A549 (cell line): ENCODE measurements around the gene CRIP3. TPM values are rescaled to one million over a fixed set of nuclear protein-coding genes. Genes with fewer than 3 reads are reported as not detected.

Experiments used
- ATAC-seq, 2 experiments: fragments of 200-7000 bp in 1 of 2; fragments of >200 bp in 1 of 2; cut with Nextera tagmentation in 1 of 2; cut with Tn5 transposase in 1 of 2; 3 replicates each; pipeline versions ENCODE4 v1.8.0 to v1.9.1; 2018 to 2020; ENCODE audit warnings: mild to moderate bottlenecking in 1 of 2, moderate library complexity in 1 of 2
- CTCF ChIA-PET: fragments of 300-600 bp; sonication (Branson Sonifier 250); formaldehyde crosslinking; extraction: SDS; loops from one replicate; lab custom pipeline; 2021; ENCODE audit warnings: antibody characterized with exemption, inconsistent platforms; lab: Yijun Ruan, JAX
- POLR2A ChIA-PET: fragments of 350-600 bp; formaldehyde crosslinking; extraction: SDS; loops from one replicate; lab custom pipeline; 2021; ENCODE audit warnings: antibody characterized with exemption, inconsistent platforms; lab: Yijun Ruan, JAX
- DNase-seq, 2 experiments: peaks; one replicate each; pipeline versions ENCODE4 v3.0.0 to v3.0.0-alpha.2; 2011 to 2016; ENCODE audit warnings: low read depth in 1 of 2, low spot score in 1 of 2
- FAIRE-seq: peaks from 2 replicates; lab custom pipeline; 2011; peaks lifted over from hg19 to GRCh38; lab: Jason Lieb, UNC
- H3K27ac ChIP-seq, 2 experiments: fragments of >200 bp; sonication (Bioruptor Twin); formaldehyde crosslinking; 3 replicates each; pipeline ENCODE4 v1.5.1; 2016 to 2017
- H3K4me1 ChIP-seq: fragments of >200 bp; sonication (Bioruptor Twin); formaldehyde crosslinking; 3 replicates; pipeline ENCODE4 v1.6.1; 2016
- H3K4me2 ChIP-seq: fragments of >200 bp; sonication (Bioruptor Twin); formaldehyde crosslinking; 3 replicates; pipeline ENCODE4 v1.6.1; 2016
- H3K4me3 ChIP-seq: fragments of >200 bp; sonication (Bioruptor Twin); formaldehyde crosslinking; 3 replicates; pipeline ENCODE4 v1.5.1; 2016
- H3K9me3 ChIP-seq: fragments of >200 bp; sonication (Bioruptor Twin); formaldehyde crosslinking; 3 replicates; pipeline ENCODE4 v1.6.1; 2016
- BCL3 ChIP-seq: fragments of >200 bp; sonication (Bioruptor Twin); formaldehyde crosslinking; IDR thresholded peaks from 3 replicates; pipeline ENCODE4 v1.6.1; 2016
- BHLHE40 ChIP-seq: IDR thresholded peaks from 2 replicates; pipeline ENCODE4 v1.6.1; 2012; ENCODE audit warnings: low read depth, low read length, inconsistent platforms
- CBX8 ChIP-seq: fragments of 200-600 bp; sonication (generic); IDR thresholded peaks from 2 replicates; pipeline ENCODE4 v1.6.1; 2016
- E2F6 ChIP-seq: IDR thresholded peaks from 2 replicates; pipeline ENCODE4 v1.6.1; 2012; ENCODE audit warnings: low read depth, borderline replicate concordance
- EHMT2 ChIP-seq: fragments of 200-600 bp; sonication (generic); IDR thresholded peaks from 2 replicates; pipeline ENCODE4 v1.6.1; 2016; ENCODE audit warnings: antibody characterized with exemption, low read depth, mild to moderate bottlenecking, moderate library complexity
- ELK1 ChIP-seq: fragments of 150-350 bp; IDR thresholded peaks from 2 replicates; pipeline ENCODE4 v1.6.1; 2014; ENCODE audit warnings: low read depth, mild to moderate bottlenecking, low read length
- FOSB ChIP-seq: fragments of 250-450 bp; sonication (Bioruptor Pico); IDR thresholded peaks from 2 replicates; pipeline ENCODE4 v1.5.0; 2020; ENCODE audit warnings: mild to moderate bottlenecking, moderate library complexity
- FOSL2 ChIP-seq, 2 experiments: fragments of 450-650 bp in 1 of 2; fragments of >200 bp in 1 of 2; sonication (Bioruptor Twin) in 1 of 2; formaldehyde crosslinking; IDR thresholded peaks; 2 replicates each; pipeline versions ENCODE4 v1.5.0 to v1.6.1; 2016 to 2020; ENCODE audit warnings: mild to moderate bottlenecking in 1 of 2, moderate library complexity in 1 of 2
- FOXS1 ChIP-seq: fragments of 250-450 bp; sonication (Bioruptor Pico); IDR thresholded peaks from 2 replicates; pipeline ENCODE4 v1.5.0; 2020; ENCODE audit warnings: mild to moderate bottlenecking, moderate library complexity
- HDAC2 ChIP-seq: fragments of 200-600 bp; sonication (generic); IDR thresholded peaks from 2 replicates; pipeline ENCODE4 v1.6.1; 2016
- HEYL ChIP-seq: fragments of 250-450 bp; sonication (Bioruptor Pico); IDR thresholded peaks from 2 replicates; pipeline ENCODE4 v1.8.0; 2021; ENCODE audit warnings: mild to moderate bottlenecking, moderate library complexity
- HOXA7 ChIP-seq: fragments of 250-450 bp; sonication (Bioruptor Pico); IDR thresholded peaks from 2 replicates; pipeline ENCODE4 v1.5.0; 2020; ENCODE audit warnings: mild to moderate bottlenecking, moderate library complexity
- JUNB ChIP-seq: fragments of >200 bp; sonication (Bioruptor Twin); formaldehyde crosslinking; IDR thresholded peaks from 2 replicates; pipeline ENCODE4 v1.6.1; 2016
- MAZ ChIP-seq: fragments of 150-350 bp; IDR thresholded peaks from 2 replicates; pipeline ENCODE4 v1.6.1; 2014; ENCODE audit warnings: antibody characterized with exemption, low read depth, low read length, borderline replicate concordance
- NFE2L2 ChIP-seq: fragments of 150-350 bp; conservative IDR thresholded peaks from 2 replicates; pipeline ENCODE4 v1.6.1; 2014; ENCODE audit warnings: low read length
- PHF8 ChIP-seq: fragments of 200-600 bp; sonication (generic); IDR thresholded peaks from 2 replicates; pipeline ENCODE4 v1.6.1; 2016; ENCODE audit warnings: low read depth, mild to moderate bottlenecking, antibody characterized with exemption, moderate library complexity, borderline replicate concordance
- POLR2AphosphoS2 ChIP-seq: conservative IDR thresholded peaks from 2 replicates; pipeline ENCODE4 v1.6.1; 2012; ENCODE audit warnings: low read length, improper control_type of control experiment, inconsistent platforms
- RAD21 ChIP-seq, 2 experiments: fragments of >200 bp in 1 of 2; sonication (Bioruptor Twin) in 1 of 2; formaldehyde crosslinking in 1 of 2; IDR thresholded peaks in 1 of 2; conservative IDR thresholded peaks in 1 of 2; 2 replicates in 1 of 2; 3 replicates in 1 of 2; pipeline ENCODE4 v1.6.1; 2012 to 2018; ENCODE audit warnings: inconsistent platforms in 1 of 2
- RNF2 ChIP-seq: fragments of 200-600 bp; sonication (generic); IDR thresholded peaks from 2 replicates; pipeline ENCODE4 v1.6.1; 2016; ENCODE audit warnings: low read depth, mild to moderate bottlenecking, antibody characterized with exemption, moderate library complexity, borderline replicate concordance
- SREBF2 ChIP-seq: fragments of 450-650 bp; IDR thresholded peaks from 2 replicates; pipeline ENCODE4 v1.6.1; 2014; ENCODE audit warnings: mild to moderate bottlenecking, moderate library complexity
- TFCP2L1 ChIP-seq: fragments of 250-450 bp; sonication (Bioruptor Pico); IDR thresholded peaks from 2 replicates; pipeline ENCODE4 v1.5.0; 2021; ENCODE audit warnings: mild to moderate bottlenecking
- TP53 ChIP-seq: fragments of 250-450 bp; sonication (Bioruptor Pico); IDR thresholded peaks from 2 replicates; pipeline ENCODE4 v1.5.0; 2021; ENCODE audit warnings: mild to moderate bottlenecking, moderate library complexity
- USF2 ChIP-seq: fragments of 450-650 bp; IDR thresholded peaks from 2 replicates; pipeline ENCODE4 v1.6.1; 2014; ENCODE audit warnings: antibody characterized with exemption
- ZC3H11A ChIP-seq: fragments of 450-650 bp; IDR thresholded peaks from 2 replicates; pipeline ENCODE4 v1.6.1; 2014; ENCODE audit warnings: antibody characterized with exemption, mild to moderate bottlenecking
- ZFP36 ChIP-seq: fragments of 450-650 bp; IDR thresholded peaks from 2 replicates; pipeline ENCODE4 v1.6.1; 2014; ENCODE audit warnings: borderline replicate concordance; ENCODE audit not compliant: partially characterized antibody
- ZSCAN20 ChIP-seq: fragments of 250-450 bp; sonication (Bioruptor Pico); IDR thresholded peaks from 2 replicates; pipeline ENCODE4 v1.8.0; 2022; ENCODE audit warnings: mild to moderate bottlenecking, moderate library complexity
- WGBS: methylation state at CpG from one replicate; pipeline ENCODE4 v1.1.6; 2017; ENCODE audit errors: missing lambda C conversion rate; 5-methylcytosine and 5-hydroxymethylcytosine counted together
- polyA plus RNA-seq, 4 experiments: library from polyadenylated mRNA; depleted of rRNA in 3 of 4; stranded (reverse); fragments of >200 nt; fragmentation: RNase III in 1 of 4; extraction: RNeasy Plus Mini Kit Qiagen cat#74134 plus additional on column Dnase treatment in 1 of 4; gene quantifications; 2 replicates in 3 of 4; 3 replicates in 1 of 4; pipeline ENCODE4 v1.2.3, GENCODE V29; 2011 to 2017
- TF ChIP-seq, protein P1 (sequence below): fragments of >200 bp; sonication (Bioruptor Twin); formaldehyde crosslinking; IDR thresholded peaks from 3 replicates; pipeline ENCODE4 v1.5.1; 2016

Gene CRIP3
- polyA plus RNA-seq, 2 of the 4 experiments (the other 2 are of a cell fraction) = 1.3 to 2.8 TPM

GRCh38 chr6:43273707-43274106 is 34.9 kb downstream of the CRIP3 start (continued):
- no peak for TF ChIP-seq RAD21 (conservative IDR thresholded peaks at IDR 0.05 in 1 of 2, IDR thresholded peaks at IDR 0.05 in 1 of 2)
- TF ChIP-seq NFE2L2 = no peak
- TF ChIP-seq FOXS1 (CRISPR knock-in tag) = no peak

DNA sequence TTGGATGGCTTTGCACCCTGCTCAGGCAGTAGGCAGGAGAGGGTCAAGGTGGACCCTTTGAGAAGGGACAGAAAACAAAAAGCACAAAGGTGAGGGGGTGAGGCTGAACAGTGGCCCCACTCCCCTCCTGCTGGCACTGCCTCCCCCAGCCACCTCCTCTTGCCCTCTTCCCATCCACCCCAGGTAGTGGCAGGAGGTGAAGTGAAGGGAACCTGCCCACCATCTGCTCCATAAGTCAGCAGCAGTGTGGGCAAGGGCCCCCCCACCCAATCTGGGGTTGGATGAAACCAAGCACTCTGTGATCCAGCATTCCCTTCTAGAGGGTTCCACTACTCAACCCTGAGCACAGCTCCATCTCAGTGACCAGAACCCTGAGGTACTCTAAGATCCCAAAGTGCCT is 36.7 kb downstream of the CRIP3 start:
- POLR2A ChIA-PET = no interaction called here
- FAIRE-seq (no peak), DNase-seq (no peak), ATAC-seq (no peak)
- Histone ChIP-seq H3K4me3 (no peak overlapping the region), H3K4me1 (peaks cover 56% of the 10 kb centered on the region), H3K4me2 (no peak overlapping the region), H3K27ac (no peak overlapping the region), H3K9me3 (no peaks in the 10 kb centered on the region)
- CTCF ChIA-PET = interaction anchor here (3.0 kb wide), 1 partner anchor 8 kb away, joined by 12 read pairs; no protein-coding TSS in a partner anchor
- no peak for TF ChIP-seq RAD21 (conservative IDR thresholded peaks at IDR 0.05 in 1 of 2, IDR thresholded peaks at IDR 0.05 in 1 of 2)
- no peak for TF ChIP-seq ZFP36
- TF ChIP-seq FOSL2 (IDR thresholded peaks at IDR 0.05) = no peak
- TF ChIP-seq FOSL2 (CRISPR knock-in tag; IDR thresholded peaks at IDR 0.05) = no peak
- no peak for TF ChIP-seq MAZ
- TF ChIP-seq SREBF2 = no peak
- TF ChIP-seq RNF2 = no peak
- TF ChIP-seq JUNB = no peak
- no peak for TF ChIP-seq NFE2L2
- no peak for TF ChIP-seq PHF8
- TF ChIP-seq HDAC2 = no peak
- no peak for TF ChIP-seq FOSB (CRISPR knock-in tag)
- no peak for TF ChIP-seq ZC3H11A
- TF ChIP-seq CBX8 = no peak
- TF ChIP-seq E2F6 = no peak
- TF ChIP-seq ELK1 = no peak
- TF ChIP-seq HOXA7 (CRISPR knock-in tag) = no peak
- TF ChIP-seq, protein P1, sequence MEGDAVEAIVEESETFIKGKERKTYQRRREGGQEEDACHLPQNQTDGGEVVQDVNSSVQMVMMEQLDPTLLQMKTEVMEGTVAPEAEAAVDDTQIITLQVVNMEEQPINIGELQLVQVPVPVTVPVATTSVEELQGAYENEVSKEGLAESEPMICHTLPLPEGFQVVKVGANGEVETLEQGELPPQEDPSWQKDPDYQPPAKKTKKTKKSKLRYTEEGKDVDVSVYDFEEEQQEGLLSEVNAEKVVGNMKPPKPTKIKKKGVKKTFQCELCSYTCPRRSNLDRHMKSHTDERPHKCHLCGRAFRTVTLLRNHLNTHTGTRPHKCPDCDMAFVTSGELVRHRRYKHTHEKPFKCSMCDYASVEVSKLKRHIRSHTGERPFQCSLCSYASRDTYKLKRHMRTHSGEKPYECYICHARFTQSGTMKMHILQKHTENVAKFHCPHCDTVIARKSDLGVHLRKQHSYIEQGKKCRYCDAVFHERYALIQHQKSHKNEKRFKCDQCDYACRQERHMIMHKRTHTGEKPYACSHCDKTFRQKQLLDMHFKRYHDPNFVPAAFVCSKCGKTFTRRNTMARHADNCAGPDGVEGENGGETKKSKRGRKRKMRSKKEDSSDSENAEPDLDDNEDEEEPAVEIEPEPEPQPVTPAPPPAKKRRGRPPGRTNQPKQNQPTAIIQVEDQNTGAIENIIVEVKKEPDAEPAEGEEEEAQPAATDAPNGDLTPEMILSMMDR = no peak
- no peak for TF ChIP-seq TFCP2L1 (CRISPR knock-in tag)
- no peak for TF ChIP-seq POLR2AphosphoS2

DNA sequence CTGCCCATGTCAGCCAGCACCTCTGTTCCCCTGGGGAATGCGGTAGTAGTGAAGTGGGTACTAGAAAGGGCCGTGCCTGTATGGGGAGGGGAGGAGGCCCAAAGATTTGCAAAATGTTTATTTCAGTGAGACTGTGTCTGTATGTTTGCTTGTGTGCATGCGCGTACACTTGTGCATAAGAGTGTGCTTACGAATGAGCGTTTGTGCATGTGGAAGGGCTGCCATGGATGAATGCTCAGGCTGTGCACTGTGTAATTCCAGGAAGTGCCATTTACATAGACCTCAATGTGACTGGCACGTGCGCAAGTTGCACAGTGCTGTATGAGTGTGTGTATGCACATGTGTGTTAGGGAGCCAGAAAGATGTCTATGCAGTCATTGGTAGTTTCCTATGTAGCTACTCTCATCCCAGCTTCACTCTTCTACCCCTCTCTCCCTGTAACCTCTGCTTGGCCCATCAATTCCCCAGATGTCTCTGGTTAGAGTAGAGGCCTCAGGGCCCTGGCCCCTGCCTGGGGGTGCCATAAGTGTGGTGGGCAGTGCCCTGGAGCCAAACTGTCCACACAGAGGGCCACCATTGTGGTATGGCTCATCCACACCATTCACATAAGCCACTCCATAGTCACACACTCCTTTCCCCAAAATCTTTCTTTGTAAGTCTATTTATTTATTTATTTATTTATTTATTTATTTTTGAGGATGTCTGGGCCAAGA is 37.4 kb downstream of the CRIP3 start:
- TF ChIP-seq TP53 (CRISPR knock-in tag) (no peak), USF2 (no peak), MAZ (no peak), EHMT2 (no peak), CBX8 (no peak), JUNB (no peak), POLR2AphosphoS2 (no peak), TFCP2L1 (CRISPR knock-in tag) (no peak), HEYL (no peak), BHLHE40 (no peak), ZSCAN20 (CRISPR knock-in tag) (no peak), BCL3 (no peak), RNF2 (no peak)
- Histone ChIP-seq H3K4me1 (peaks cover 49% of the 10 kb centered on the region), H3K4me2 (no peak overlapping the region), H3K9me3 (no peaks in the 10 kb centered on the region), H3K4me3 (no peak overlapping the region), H3K27ac (no peak overlapping the region)
- WGBS = 91% methylated on average over 8 of the region's 8 CpGs
- DNase-seq (no peak), FAIRE-seq (no peak), ATAC-seq (no peak)
- ChIA-PET POLR2A (no interaction called here), CTCF (interaction anchor here (3.0 kb wide), 1 partner anchor 8 kb away, joined by 12 read pairs; no protein-coding TSS in a partner anchor)
